Measurements from ENCODE around the gene UBAP2L.

Gene UBAP2L

GRCh38 chr1:154239491-154239890 is 18.7 kb downstream of the UBAP2L start:
- Histone ChIP-seq H3F3A (ENCODE audit: insufficient read depth) (no peaks in the 10 kb centered on the region), H3K79me2 (ENCODE audit: insufficient read depth, low read length) (peaks cover 43% of the 10 kb centered on the region), H3K9me2 (replicated peaks; ENCODE audit: insufficient read depth, low read length) (no peaks in the 10 kb centered on the region), H3K9ac (ENCODE audit: low read length) (no peak overlapping the region), H3K9me3 (ENCODE audit: insufficient read depth, low read length) (no peaks in the 10 kb centered on the region), H3K4me3 (ENCODE audit: insufficient read depth, low read length, poor library complexity, severe bottlenecking) (no peak overlapping the region), H3K4me2 (ENCODE audit: low read depth, low read length, poor library complexity, severe bottlenecking) (no peak overlapping the region), H3K36me3 (ENCODE audit: low read length) (peaks cover 77% of the 10 kb centered on the region), H4K20me1 (ENCODE audit: low read depth, low read length) (peaks cover 7% of the 10 kb centered on the region; the same call in 1 of the 2 replicates), H3K27me3 (ENCODE audit: low read length) (no peaks in the 10 kb centered on the region), H3K27ac (ENCODE audit: low read depth, low read length) (no peak overlapping the region), H2AFZ (ENCODE audit: low read depth, low read length, severe bottlenecking) (no peak overlapping the region)
- TF ChIP-seq CTCF (IDR thresholded peaks at IDR 0.05; ENCODE audit: insufficient read depth, low read length, poor library complexity, severe bottlenecking) (no peak), EZH2phosphoT487 (conservative IDR thresholded peaks at IDR 0.05; ENCODE audit: low read length) (no peak)

- Histone ChIP-seq H3K27me3 (ENCODE audit: low read length) (no peaks in the 10 kb centered on the region), H3K4me2 (ENCODE audit: low read depth, low read length, poor library complexity, severe bottlenecking) (no peak overlapping the region), H3K9me3 (ENCODE audit: insufficient read depth, low read length) (no peaks in the 10 kb centered on the region), H3K79me2 (ENCODE audit: insufficient read depth, low read length) (peaks cover 43% of the 10 kb centered on the region), H2AFZ (ENCODE audit: low read depth, low read length, severe bottlenecking) (no peak overlapping the region), H3F3A (ENCODE audit: insufficient read depth) (no peaks in the 10 kb centered on the region), H3K4me3 (ENCODE audit: insufficient read depth, low read length, poor library complexity, severe bottlenecking) (no peak overlapping the region), H4K20me1 (ENCODE audit: low read depth, low read length) (peaks cover 7% of the 10 kb centered on the region; the same call in 1 of the 2 replicates), H3K9me2 (replicated peaks; ENCODE audit: insufficient read depth, low read length) (no peaks in the 10 kb centered on the region), H3K36me3 (ENCODE audit: low read length) (peaks cover 72% of the 10 kb centered on the region), H3K9ac (ENCODE audit: low read length) (no peak overlapping the region), H3K27ac (ENCODE audit: low read depth, low read length) (no peak overlapping the region)
- no peak for TF ChIP-seq CTCF (IDR thresholded peaks at IDR 0.05; ENCODE audit: insufficient read depth, low read length, poor library complexity, severe bottlenecking)
Observed at GRCh38 chr1:154240294-154240833, 19.6 kb downstream of the UBAP2L start.

- Histone ChIP-seq H3K4me3 (ENCODE audit: insufficient read depth, low read length, poor library complexity, severe bottlenecking) (no peak overlapping the region), H3K79me2 (ENCODE audit: insufficient read depth, low read length) (peaks cover 40% of the 10 kb centered on the region), H2AFZ (ENCODE audit: low read depth, low read length, severe bottlenecking) (no peak overlapping the region), H3K27me3 (ENCODE audit: low read length) (no peaks in the 10 kb centered on the region), H4K20me1 (ENCODE audit: low read depth, low read length) (peaks cover 7% of the 10 kb centered on the region; the same call in 1 of the 2 replicates), H3K27ac (ENCODE audit: low read depth, low read length) (no peak overlapping the region), H3K36me3 (ENCODE audit: low read length) (peaks cover 71% of the 10 kb centered on the region), H3F3A (ENCODE audit: insufficient read depth) (0 out of 2 replicates have a peak, but pooled peaks cover 6% of the 10 kb centered on the region), H3K9me3 (ENCODE audit: insufficient read depth, low read length) (no peaks in the 10 kb centered on the region), H3K9ac (ENCODE audit: low read length) (no peak overlapping the region), H3K4me2 (ENCODE audit: low read depth, low read length, poor library complexity, severe bottlenecking) (no peak overlapping the region), H3K9me2 (replicated peaks; ENCODE audit: insufficient read depth, low read length) (no peaks in the 10 kb centered on the region)
- no peak for TF ChIP-seq EZH2phosphoT487 (conservative IDR thresholded peaks at IDR 0.05; ENCODE audit: low read length)
- no peak for TF ChIP-seq CTCF (IDR thresholded peaks at IDR 0.05; ENCODE audit: insufficient read depth, low read length, poor library complexity, severe bottlenecking)
Observed at GRCh38 chr1:154241703-154242351, 21.1 kb downstream of the UBAP2L start.

Measured in SU-DHL-6 (cell line).